A549 (cell line): ENCODE results near the gene CABP2. TPM values are rescaled to one million over a fixed set of nuclear protein-coding genes. Genes with fewer than 3 reads are reported as not detected.

ENCODE experiments used
- ATAC-seq, 2 experiments: fragments of 200-7000 bp in 1 of 2; fragments of >200 bp in 1 of 2; cut with Nextera tagmentation in 1 of 2; cut with Tn5 transposase in 1 of 2; 3 replicates each; pipeline versions ENCODE4 v1.8.0 to v1.9.1; 2018 to 2020; ENCODE audit warnings: mild to moderate bottlenecking in 1 of 2, moderate library complexity in 1 of 2
- CTCF ChIA-PET: fragments of 300-600 bp; sonication (Branson Sonifier 250); formaldehyde crosslinking; extraction: SDS; loops from one replicate; lab custom pipeline; 2021; ENCODE audit warnings: antibody characterized with exemption, inconsistent platforms; lab: Yijun Ruan, JAX
- POLR2A ChIA-PET: fragments of 350-600 bp; formaldehyde crosslinking; extraction: SDS; loops from one replicate; lab custom pipeline; 2021; ENCODE audit warnings: antibody characterized with exemption, inconsistent platforms; lab: Yijun Ruan, JAX
- DNase-seq, 2 experiments: peaks; one replicate each; pipeline versions ENCODE4 v3.0.0 to v3.0.0-alpha.2; 2011 to 2016; ENCODE audit warnings: low read depth in 1 of 2, low spot score in 1 of 2
- FAIRE-seq: peaks from 2 replicates; lab custom pipeline; 2011; peaks lifted over from hg19 to GRCh38; lab: Jason Lieb, UNC
- H3K27ac ChIP-seq, 2 experiments: fragments of >200 bp; sonication (Bioruptor Twin); formaldehyde crosslinking; 3 replicates each; pipeline ENCODE4 v1.5.1; 2016 to 2017
- H3K4me1 ChIP-seq: fragments of >200 bp; sonication (Bioruptor Twin); formaldehyde crosslinking; 3 replicates; pipeline ENCODE4 v1.6.1; 2016
- H3K4me2 ChIP-seq: fragments of >200 bp; sonication (Bioruptor Twin); formaldehyde crosslinking; 3 replicates; pipeline ENCODE4 v1.6.1; 2016
- H3K4me3 ChIP-seq: fragments of >200 bp; sonication (Bioruptor Twin); formaldehyde crosslinking; 3 replicates; pipeline ENCODE4 v1.5.1; 2016
- H3K9me3 ChIP-seq: fragments of >200 bp; sonication (Bioruptor Twin); formaldehyde crosslinking; 3 replicates; pipeline ENCODE4 v1.6.1; 2016
- CHD4 ChIP-seq: fragments of 200-600 bp; sonication (generic); IDR thresholded peaks from 2 replicates; pipeline ENCODE4 v1.6.1; 2016; ENCODE audit warnings: antibody characterized with exemption, mild to moderate bottlenecking, borderline replicate concordance
- E2F6 ChIP-seq: IDR thresholded peaks from 2 replicates; pipeline ENCODE4 v1.6.1; 2012; ENCODE audit warnings: low read depth, borderline replicate concordance
- EHF ChIP-seq: fragments of 250-450 bp; sonication (Bioruptor Pico); IDR thresholded peaks from 2 replicates; pipeline ENCODE4 v1.5.0; 2020; ENCODE audit warnings: mild to moderate bottlenecking
- FOSL2 ChIP-seq, 2 experiments: fragments of 450-650 bp in 1 of 2; fragments of >200 bp in 1 of 2; sonication (Bioruptor Twin) in 1 of 2; formaldehyde crosslinking; IDR thresholded peaks; 2 replicates each; pipeline versions ENCODE4 v1.5.0 to v1.6.1; 2016 to 2020; ENCODE audit warnings: mild to moderate bottlenecking in 1 of 2, moderate library complexity in 1 of 2
- FOXS1 ChIP-seq: fragments of 250-450 bp; sonication (Bioruptor Pico); IDR thresholded peaks from 2 replicates; pipeline ENCODE4 v1.5.0; 2020; ENCODE audit warnings: mild to moderate bottlenecking, moderate library complexity
- HDAC2 ChIP-seq: fragments of 200-600 bp; sonication (generic); IDR thresholded peaks from 2 replicates; pipeline ENCODE4 v1.6.1; 2016
- HOXB5 ChIP-seq: fragments of 250-450 bp; sonication (Bioruptor Pico); IDR thresholded peaks from 2 replicates; pipeline ENCODE4 v1.5.0; 2020; ENCODE audit warnings: mild to moderate bottlenecking, moderate library complexity
- JUN ChIP-seq, 2 experiments: fragments of >200 bp; sonication (Bioruptor Twin); formaldehyde crosslinking; IDR thresholded peaks; 2 replicates in 1 of 2; 3 replicates in 1 of 2; pipeline ENCODE4 v1.6.1; 2016 to 2017
- KDM5A ChIP-seq: fragments of 200-600 bp; sonication (generic); IDR thresholded peaks from 2 replicates; pipeline ENCODE4 v1.6.1; 2016; ENCODE audit warnings: antibody characterized with exemption, mild to moderate bottlenecking
- MAFK ChIP-seq: fragments of 450-650 bp; IDR thresholded peaks from 2 replicates; pipeline ENCODE4 v1.6.1; 2014; ENCODE audit not compliant: partially characterized antibody
- MAX ChIP-seq: IDR thresholded peaks from 2 replicates; pipeline ENCODE4 v1.6.1; 2012
- MYC ChIP-seq: IDR thresholded peaks from 2 replicates; pipeline ENCODE4 v1.6.1; 2012; ENCODE audit warnings: mild to moderate bottlenecking, inconsistent platforms, low read length, improper control_type of control experiment, borderline replicate concordance
- NPAS2 ChIP-seq: fragments of 250-450 bp; sonication (Bioruptor Pico); IDR thresholded peaks from 2 replicates; pipeline ENCODE4 v1.8.0; 2022; ENCODE audit warnings: mild to moderate bottlenecking, moderate library complexity, borderline replicate concordance
- PHF8 ChIP-seq: fragments of 200-600 bp; sonication (generic); IDR thresholded peaks from 2 replicates; pipeline ENCODE4 v1.6.1; 2016; ENCODE audit warnings: low read depth, mild to moderate bottlenecking, antibody characterized with exemption, moderate library complexity, borderline replicate concordance
- POLR2A ChIP-seq: IDR thresholded peaks from 2 replicates; pipeline ENCODE4 v1.6.1; 2012; ENCODE audit warnings: mild to moderate bottlenecking, low read length
- REST ChIP-seq: fragments of 200-600 bp; sonication (generic); IDR thresholded peaks from 2 replicates; pipeline ENCODE4 v1.6.1; 2016; ENCODE audit warnings: antibody characterized with exemption, mild to moderate bottlenecking, moderate library complexity
- RFX5 ChIP-seq: fragments of 450-650 bp; IDR thresholded peaks from 2 replicates; pipeline ENCODE4 v1.7.1; 2014; ENCODE audit warnings: antibody characterized with exemption, mild to moderate bottlenecking, moderate library complexity
- RNF2 ChIP-seq: fragments of 200-600 bp; sonication (generic); IDR thresholded peaks from 2 replicates; pipeline ENCODE4 v1.6.1; 2016; ENCODE audit warnings: low read depth, mild to moderate bottlenecking, antibody characterized with exemption, moderate library complexity, borderline replicate concordance
- TP53 ChIP-seq: fragments of 250-450 bp; sonication (Bioruptor Pico); IDR thresholded peaks from 2 replicates; pipeline ENCODE4 v1.5.0; 2021; ENCODE audit warnings: mild to moderate bottlenecking, moderate library complexity
- ZFP36 ChIP-seq: fragments of 450-650 bp; IDR thresholded peaks from 2 replicates; pipeline ENCODE4 v1.6.1; 2014; ENCODE audit warnings: borderline replicate concordance; ENCODE audit not compliant: partially characterized antibody
- ZSCAN20 ChIP-seq: fragments of 250-450 bp; sonication (Bioruptor Pico); IDR thresholded peaks from 2 replicates; pipeline ENCODE4 v1.8.0; 2022; ENCODE audit warnings: mild to moderate bottlenecking, moderate library complexity
- WGBS: methylation state at CpG from one replicate; pipeline ENCODE4 v1.1.6; 2017; ENCODE audit errors: missing lambda C conversion rate; 5-methylcytosine and 5-hydroxymethylcytosine counted together
- polyA plus RNA-seq, 4 experiments: library from polyadenylated mRNA; depleted of rRNA in 3 of 4; stranded (reverse); fragments of >200 nt; fragmentation: RNase III in 1 of 4; extraction: RNeasy Plus Mini Kit Qiagen cat#74134 plus additional on column Dnase treatment in 1 of 4; gene quantifications; 2 replicates in 3 of 4; 3 replicates in 1 of 4; pipeline ENCODE4 v1.2.3, GENCODE V29; 2011 to 2017
- TF ChIP-seq, protein P1 (sequence below): IDR thresholded peaks from 2 replicates; pipeline ENCODE4 v1.6.1; 2012

The CABP2 gene
- polyA plus RNA-seq, 2 of the 4 experiments (the other 2 are of a cell fraction) = not detected

DNA sequence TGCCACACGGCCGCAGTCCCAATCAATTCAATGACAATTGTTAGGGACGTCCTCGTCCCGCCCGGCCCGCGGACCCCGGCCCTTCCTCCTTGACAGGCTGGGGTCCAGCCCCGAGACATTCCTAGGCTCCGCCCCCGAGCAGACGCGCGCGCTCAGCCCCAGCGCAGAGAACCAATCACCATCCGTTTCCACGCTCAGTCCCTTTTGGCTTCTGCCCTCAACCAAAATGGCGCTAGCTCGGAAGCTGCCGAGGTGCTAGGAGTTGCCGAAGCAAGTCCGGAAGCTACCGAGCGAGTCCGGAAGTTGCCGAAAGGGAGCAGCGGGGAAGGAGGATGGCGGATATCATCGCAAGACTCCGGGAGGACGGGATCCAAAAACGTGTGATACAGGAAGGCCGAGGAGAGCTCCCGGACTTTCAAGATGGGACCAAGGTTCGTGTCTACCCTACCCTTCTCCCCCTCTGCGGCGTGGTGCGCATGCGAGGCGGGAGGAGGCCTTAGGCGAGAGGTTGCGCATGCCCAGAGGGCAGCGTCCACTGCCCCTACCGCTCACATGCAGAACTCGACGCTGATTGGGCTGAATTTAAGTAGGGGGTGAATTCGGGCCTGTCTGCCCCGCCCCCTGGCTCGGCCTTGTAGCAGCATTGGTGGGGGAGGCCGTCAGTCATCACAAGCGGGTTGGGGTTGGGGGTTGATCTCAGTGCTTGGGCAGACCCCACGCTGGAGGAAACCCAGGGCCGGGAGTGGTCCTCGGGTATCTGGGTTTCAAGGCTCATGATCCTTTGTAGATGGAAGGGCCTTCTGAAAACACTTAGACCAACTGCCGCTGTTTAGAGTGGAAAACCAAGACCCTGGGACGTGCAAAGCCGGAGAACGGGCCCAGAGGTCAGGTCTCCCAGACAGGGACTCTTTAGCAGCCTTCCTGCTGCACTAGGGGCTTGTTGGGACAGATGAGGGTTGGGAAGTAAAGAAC, 40.1 kb downstream of the CABP2 start, which contains the start of gene AIP:
AIP (plus strand) TSS at position 200 of the 972 bp plus-strand sequence; CDS start at position 333, 133 bp downstream.
- Histone ChIP-seq H3K4me3 (peak within 1 kb of the TSS; percentile 55), H3K27ac (peak within 1 kb of the TSS; percentile 71 to 88), H3K4me2 (peak within 1 kb of the TSS; percentile 97), H3K4me1 (peaks cover 11% of the 10 kb centered on the region; the same call in 2 of the 3 replicates)
- FAIRE-seq (no peak), ATAC-seq (peak; percentile 98 to 99), DNase-seq (peak; percentile 98 to 99)
- WGBS = 15% methylated on average over 57 of the region's 60 CpGs
- POLR2A ChIA-PET = interaction anchor here (0.6 to 1.3 kb wide), 8 partner anchors 8 to 109 kb away, joined by 3 to 6 read pairs (median 4); partner anchors contain the start of genes CLCF1, PPP1CA and RPS6KB2
- CTCF ChIA-PET = interaction anchor here (0.7 to 1.8 kb wide), 3 partner anchors 10 to 138 kb away, joined by 3 to 4 read pairs (median 3); no protein-coding TSS in a partner anchor
- TF ChIP-seq, protein P1, sequence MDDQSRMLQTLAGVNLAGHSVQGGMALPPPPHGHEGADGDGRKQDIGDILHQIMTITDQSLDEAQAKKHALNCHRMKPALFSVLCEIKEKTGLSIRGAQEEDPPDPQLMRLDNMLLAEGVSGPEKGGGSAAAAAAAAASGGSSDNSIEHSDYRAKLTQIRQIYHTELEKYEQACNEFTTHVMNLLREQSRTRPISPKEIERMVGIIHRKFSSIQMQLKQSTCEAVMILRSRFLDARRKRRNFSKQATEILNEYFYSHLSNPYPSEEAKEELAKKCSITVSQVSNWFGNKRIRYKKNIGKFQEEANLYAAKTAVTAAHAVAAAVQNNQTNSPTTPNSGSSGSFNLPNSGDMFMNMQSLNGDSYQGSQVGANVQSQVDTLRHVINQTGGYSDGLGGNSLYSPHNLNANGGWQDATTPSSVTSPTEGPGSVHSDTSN = no peak
- peak; percentile 54 for TF ChIP-seq PHF8
- TF ChIP-seq RFX5 = 0 out of 2 replicates have a peak, but pooled peaks have one; percentile 30
- TF ChIP-seq FOXS1 (CRISPR knock-in tag) = no peak
- TF ChIP-seq EHF (CRISPR knock-in tag) = no peak
- TF ChIP-seq ZSCAN20 = peak; percentile 72; the same call in 1 of the 2 replicates
- no peak for TF ChIP-seq CHD4
- no peak for TF ChIP-seq HOXB5 (CRISPR knock-in tag)
- TF ChIP-seq HDAC2 = peak; percentile 82; the same call in 1 of the 2 replicates
- no peak; the same call in 1 of the 2 replicates for TF ChIP-seq MYC
- peak; percentile 23 for TF ChIP-seq MAFK
- peak; percentile 98 for TF ChIP-seq RNF2
- peak; percentile 33 for TF ChIP-seq POLR2A
- TF ChIP-seq KDM5A = peak; percentile 83
- TF ChIP-seq REST = 0 out of 2 replicates have a peak, but pooled peaks have one; percentile 6
- no peak for TF ChIP-seq ZFP36
- no peak for TF ChIP-seq FOSL2 (IDR thresholded peaks at IDR 0.05)
- 0 out of 2 replicates have a peak, but pooled peaks have one; percentile 6 for TF ChIP-seq FOSL2 (CRISPR knock-in tag; IDR thresholded peaks at IDR 0.05)
- peak; percentile 100 for TF ChIP-seq MAX
- peak; percentile 100 for TF ChIP-seq E2F6
- TF ChIP-seq NPAS2 (CRISPR knock-in tag) = 0 out of 2 replicates have a peak, but pooled peaks have one; percentile 18
- no peak; a peak in 2 of 5 replicates for TF ChIP-seq JUN (IDR thresholded peaks at IDR 0.05)
- peak; percentile 29; the same call in 1 of the 2 replicates for TF ChIP-seq TP53 (CRISPR knock-in tag)
- TF ChIP-seq, all 56 proteins: peak for 14
- H3K9me3 ChIP-seq = no peaks in the 10 kb centered on the region
